ENCODE data around the gene DCAKD.

DNA sequence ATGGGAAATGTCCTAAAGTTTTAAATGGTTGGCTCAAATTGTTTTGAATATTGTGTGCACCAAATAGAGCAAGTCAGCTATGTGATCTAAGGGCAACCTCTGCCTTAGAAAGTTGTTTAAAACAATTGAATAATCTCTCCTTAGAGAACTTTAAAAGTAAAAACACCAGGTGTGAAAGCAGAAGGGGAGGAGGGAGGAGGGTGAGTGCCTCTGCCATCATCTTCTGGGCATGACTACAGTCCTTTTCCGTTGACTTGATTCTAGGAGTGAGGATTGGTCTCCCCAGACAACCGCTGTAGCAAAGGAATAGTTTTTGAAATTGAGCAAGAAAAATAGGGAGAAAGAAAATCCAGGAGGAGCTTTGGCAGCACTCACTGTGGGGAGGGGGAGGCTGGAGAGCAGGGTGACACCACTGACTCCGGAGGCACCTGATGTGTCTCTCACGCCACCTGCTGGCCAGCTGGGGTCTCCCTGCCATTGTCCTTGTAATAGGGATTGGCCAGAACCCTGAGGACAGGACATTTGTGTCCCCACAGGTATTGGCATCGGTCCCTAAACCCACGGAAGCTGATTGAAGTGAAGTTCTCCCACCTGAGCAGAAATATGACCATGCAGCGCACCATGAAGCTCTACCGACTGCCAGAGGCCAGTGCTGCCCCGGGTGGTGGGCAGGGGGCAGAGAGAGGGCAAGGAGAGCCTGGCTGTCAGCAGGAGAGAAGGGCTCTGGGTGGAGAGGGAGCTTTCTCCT is 47.6 kb upstream of the DCAKD start:
- TF ChIP-seq ZNF274 (IDR thresholded peaks at IDR 0.05; ENCODE audit: low read depth, low read length), result no peak
- no peak for TF ChIP-seq YY1 (IDR thresholded peaks at IDR 0.05; ENCODE audit: insufficient read depth, insufficient read length)
